Testis (tissue), 2 donors: Measurements from ENCODE around the gene EIF3K.

Experiments used
- CTCF ChIP-seq, 3 experiments: fragments of 450-650 bp in 2 of 3; fragments of 200-600 bp in 1 of 3; sonication (generic) in 1 of 3; IDR thresholded peaks; one replicate each; pipeline ENCODE4 v1.5.1; 2016 to 2019; ENCODE audit warnings: antibody characterized with exemption in 3 of 3, mild to moderate bottlenecking in 2 of 3, moderate library complexity in 1 of 3
- POLR2A ChIP-seq: fragments of 450-650 bp; IDR thresholded peaks from one replicate; pipeline ENCODE4 v1.6.1; 2017; ENCODE audit warnings: antibody characterized with exemption, mild to moderate bottlenecking, moderate library complexity

GRCh38 chr19:38650911-38651584, 32.1 kb downstream of the EIF3K start:
- TF ChIP-seq POLR2A (no peak), CTCF (IDR thresholded peaks at IDR 0.05) (peak in 1 of 3 experiments; percentile 1)
